Endothelial cell of umbilical vein (primary cell): ENCODE results near the gene KLK2. TPM values are rescaled to one million over a fixed set of nuclear protein-coding genes. Genes with fewer than 3 reads are reported as not detected.

Source experiments
- BruUV-seq: library from RNA; stranded (reverse); fragments of 400-500 nt; replicated peaks from 2 replicates; lab custom pipeline; 2021; lab: Mats Ljungman, UMichigan
- CTCF ChIA-PET: fragments of 300-600, 350-600 bp; sonication (Branson Sonifier 250); formaldehyde crosslinking; loops from one replicate; lab custom pipeline; 2021; ENCODE audit warnings: antibody characterized with exemption, inconsistent platforms; lab: Charles Lee
- POLR2A ChIA-PET: fragments of 300-600, 350-600 bp; sonication (Branson Sonifier 250); formaldehyde crosslinking; loops from one replicate; lab custom pipeline; 2021; ENCODE audit warnings: antibody characterized with exemption, inconsistent platforms; lab: Charles Lee
- DNase-seq: peaks from one replicate; pipeline ENCODE4 v3.0.0-alpha.2; 2011; ENCODE audit warnings: low read depth, low spot score
- FAIRE-seq: peaks from 2 replicates; lab custom pipeline; 2011; peaks lifted over from hg19 to GRCh38; lab: Jason Lieb, UNC
- H2AFZ ChIP-seq: 2 replicates; pipeline ENCODE4 v1.6.0; 2012; ENCODE audit warnings: low read depth, low read length, control low read depth, inconsistent platforms
- H3K27ac ChIP-seq: 2 replicates; pipeline ENCODE4 v1.5.1; 2011; ENCODE audit warnings: low read depth, mild to moderate bottlenecking, control low read depth, low read length, moderate library complexity; ENCODE audit not compliant: insufficient read depth
- H3K27me3 ChIP-seq, 2 experiments: 2 replicates each; pipeline versions ENCODE4 v1.6.0 to v1.6.1; 2011; ENCODE audit warnings: low read length in 2 of 2, mixed read lengths in 1 of 2; ENCODE audit not compliant: control insufficient read depth in 2 of 2, insufficient read depth in 2 of 2
- H3K36me3 ChIP-seq, 2 experiments: 2 replicates in 1 of 2; 3 replicates in 1 of 2; pipeline ENCODE4 v1.5.1; 2011; ENCODE audit warnings: low read length in 2 of 2, mild to moderate bottlenecking in 1 of 2, moderate library complexity in 1 of 2; ENCODE audit not compliant: control insufficient read depth in 2 of 2, insufficient read depth in 2 of 2; ENCODE audit errors: extremely low read depth in 1 of 2
- H3K4me1 ChIP-seq: 3 replicates; pipeline ENCODE4 v1.5.1; 2011; ENCODE audit warnings: mild to moderate bottlenecking, low read length; ENCODE audit not compliant: control insufficient read depth, insufficient read depth; ENCODE audit errors: extremely low read depth
- H3K4me2 ChIP-seq: 2 replicates; pipeline ENCODE4 v1.6.1; 2011; ENCODE audit warnings: low read length, control low read depth, mixed read lengths; ENCODE audit not compliant: insufficient read depth
- H3K4me3 ChIP-seq, 3 experiments: fragments of 200-600 bp in 1 of 3; sonication (generic), shearing (Covaris generic) in 1 of 3; replicated peaks in 1 of 3; 2 replicates each; pipeline ENCODE4 v1.5.1; 2011 to 2016; ENCODE audit warnings: control low read depth in 3 of 3, low read length in 3 of 3, mild to moderate bottlenecking in 2 of 3, inconsistent platforms in 1 of 3, low read depth in 1 of 3, moderate library complexity in 1 of 3; ENCODE audit not compliant: insufficient read depth in 1 of 3
- H3K79me2 ChIP-seq: 2 replicates; pipeline ENCODE4 v1.6.0; 2012; ENCODE audit warnings: low read length, inconsistent platforms; ENCODE audit not compliant: control insufficient read depth, insufficient read depth
- H3K9ac ChIP-seq: replicated peaks from 2 replicates; pipeline ENCODE3; 2011; ENCODE audit warnings: low read length, control low read depth; ENCODE audit not compliant: insufficient read depth; ENCODE audit errors: extremely low read depth
- H3K9me1 ChIP-seq: replicated peaks from 3 replicates; pipeline ENCODE4 v1.6.0; 2011; ENCODE audit warnings: mild to moderate bottlenecking, low read length; ENCODE audit not compliant: control insufficient read depth, insufficient read depth; ENCODE audit errors: extremely low read depth
- H3K9me3 ChIP-seq: replicated peaks from 2 replicates; pipeline ENCODE4 v1.5.1; 2012; ENCODE audit warnings: low read length, inconsistent platforms; ENCODE audit not compliant: control insufficient read depth, insufficient read depth
- H4K20me1 ChIP-seq: replicated peaks from 2 replicates; pipeline ENCODE3; 2011; ENCODE audit warnings: mild to moderate bottlenecking, low read length; ENCODE audit not compliant: control insufficient read depth, insufficient read depth; ENCODE audit errors: extremely low read depth
- CTCF ChIP-seq, 2 donors: IDR thresholded peaks; 1 replicate in 1 of 2; 2 replicates in 1 of 2; pipeline ENCODE4 v1.5.1; 2011; ENCODE audit warnings: low read length in 2 of 2, mild to moderate bottlenecking in 2 of 2, moderate library complexity in 2 of 2, control low read depth in 1 of 2, inconsistent platforms in 1 of 2, low read depth in 1 of 2; ENCODE audit not compliant: insufficient read depth in 1 of 2; ENCODE audit errors: extremely low read depth in 1 of 2
- EZH2 ChIP-seq: IDR thresholded peaks from 2 replicates; pipeline ENCODE4 v1.6.1; 2012; ENCODE audit warnings: borderline replicate concordance, low read depth, mild to moderate bottlenecking, moderate library complexity, low read length, inconsistent platforms; ENCODE audit not compliant: severe bottlenecking
- FOS ChIP-seq: IDR thresholded peaks from 2 replicates; pipeline ENCODE4 v1.6.1; 2011; ENCODE audit warnings: mild to moderate bottlenecking, low read length, moderate library complexity, borderline replicate concordance; ENCODE audit not compliant: insufficient read depth
- GATA2 ChIP-seq: IDR thresholded peaks from 2 replicates; pipeline ENCODE4 v1.7.0; 2011; ENCODE audit warnings: low read depth, mild to moderate bottlenecking, moderate library complexity, mixed read lengths, low read length; ENCODE audit not compliant: insufficient read length, insufficient read depth
- JUN ChIP-seq: IDR thresholded peaks from 2 replicates; pipeline ENCODE4 v1.6.1; 2011; ENCODE audit warnings: borderline replicate concordance, low read depth; ENCODE audit not compliant: insufficient read length, insufficient read depth
- MYC ChIP-seq: IDR thresholded peaks from one replicate; pipeline ENCODE4 v1.6.1; 2011; ENCODE audit warnings: mild to moderate bottlenecking, low read depth, low read length
- POLR2A ChIP-seq: IDR thresholded peaks from 2 replicates; pipeline ENCODE4 v1.6.1; 2012; ENCODE audit warnings: low read depth, mild to moderate bottlenecking, control low read depth, low read length
- POLR2AphosphoS5 ChIP-seq: IDR thresholded peaks from 2 replicates; pipeline ENCODE4 v1.6.1; 2012; ENCODE audit warnings: low read depth, mild to moderate bottlenecking, control low read depth, low read length, moderate library complexity; ENCODE audit not compliant: insufficient read depth
- dilution Hi-C: fragments of 300-500 bp; cut with MboI; formaldehyde crosslinking; loops from one replicate; pipeline ENCODE4 v1.15.0; 2019; ENCODE audit warnings: low sequenced_read_pairs; ENCODE audit not compliant: extremely low pct_ligation_motif_present
- intact Hi-C: fragments of 100-400 bp; cut with micrococcal nuclease; formaldehyde crosslinking; loops from one replicate; pipeline ENCODE4 v1.10.0; 2022
- polyA plus RNA-seq, 4 experiments: library from polyadenylated mRNA; depleted of rRNA in 3 of 4; stranded (reverse) in 3 of 4; unstranded in 1 of 4; fragments of >200 nt; gene quantifications; 2 replicates each; pipeline versions ENCODE4 v1.2.1 to v1.2.3, GENCODE V29; 2011 to 2012; ENCODE audit warnings: missing spikeins in 1 of 4
- total RNA-seq: library from RNA; stranded (reverse); gene quantifications from 2 replicates; pipeline ENCODE4 v1.2.3, GENCODE V29; 2021
- TF ChIP-seq, protein P1 (sequence below): IDR thresholded peaks from 2 replicates; pipeline ENCODE4 v1.6.1; 2011; ENCODE audit not compliant: insufficient read depth, insufficient read length

The KLK2 gene
- total and polyA plus RNA-seq, 2 donors (not counting 3 experiments of a cell fraction or from before 2014, with no cell fraction given), result not detected

DNA sequence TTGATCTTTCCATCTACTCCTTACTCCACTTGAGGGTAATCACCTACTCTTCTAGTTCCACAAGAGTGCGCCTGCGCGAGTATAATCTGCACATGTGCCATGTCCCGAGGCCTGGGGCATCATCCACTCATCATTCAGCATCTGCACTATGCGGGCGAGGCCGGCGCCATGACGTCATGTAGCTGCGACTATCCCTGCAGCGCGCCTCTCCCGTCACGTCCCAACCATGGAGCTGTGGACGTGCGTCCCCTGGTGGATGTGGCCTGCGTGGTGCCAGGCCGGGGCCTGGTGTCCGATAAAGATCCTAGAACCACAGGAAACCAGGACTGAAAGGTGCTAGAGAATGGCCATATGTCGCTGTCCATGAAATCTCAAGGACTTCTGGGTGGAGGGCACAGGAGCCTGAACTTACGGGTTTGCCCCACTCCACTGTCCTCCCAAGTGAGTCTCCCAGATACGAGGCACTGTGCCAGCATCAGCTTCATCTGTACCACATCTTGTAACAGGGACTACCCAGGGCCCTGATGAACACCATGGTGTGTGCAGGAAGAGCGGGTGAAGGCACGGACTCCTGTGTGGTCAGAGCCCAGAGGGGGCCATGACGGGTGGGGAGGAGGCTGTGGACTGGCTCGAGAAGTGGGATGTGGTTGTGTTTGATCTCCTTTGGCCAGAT, 2.7 kb upstream of the KLK2 start:
- BruUV-seq, result no TSS peak
- dilution Hi-C loops (no loop called here), intact Hi-C loops (no loop called here)
- Histone ChIP-seq H2AFZ (no peak overlapping the region), H3K4me3 (no peak overlapping the region), H3K9ac (no peak overlapping the region), H4K20me1 (no peaks in the 10 kb centered on the region), H3K9me1 (no peaks in the 10 kb centered on the region), H3K79me2 (no peaks in the 10 kb centered on the region), H3K36me3 (no peaks in the 10 kb centered on the region), H3K4me1 (no peaks in the 10 kb centered on the region), H3K9me3 (no peaks in the 10 kb centered on the region), H3K27me3 (no peaks in the 10 kb centered on the region), H3K27ac (no peak overlapping the region), H3K4me2 (no peak overlapping the region)
- FAIRE-seq (no peak), DNase-seq (no peak)
- ChIA-PET POLR2A (interaction anchor here (0.5 kb wide), 1 partner anchor 18 kb away, joined by 3 read pairs; no protein-coding TSS in a partner anchor), CTCF (no interaction called here)
- peak in 1 of 2 donors; percentile 12 for TF ChIP-seq CTCF (IDR thresholded peaks at IDR 0.05; ENCODE audit: extremely low read depth in 1 of 2, insufficient read depth in 1 of 2, low read depth in 1 of 2, low read length in 2 of 2)
- TF ChIP-seq POLR2AphosphoS5, result no peak

- intact Hi-C loops (no loop called here), dilution Hi-C loops (no loop called here)
- no TSS peak for BruUV-seq
- Histone ChIP-seq H3K27ac (no peak overlapping the region), H2AFZ (no peak overlapping the region), H3K27me3 (peaks cover 0 to 2% of the 10 kb centered on the region in 2 experiments), H4K20me1 (no peaks in the 10 kb centered on the region), H3K36me3 (no peaks in the 10 kb centered on the region), H3K9me3 (no peaks in the 10 kb centered on the region), H3K4me3 (no peak overlapping the region), H3K9me1 (no peaks in the 10 kb centered on the region), H3K79me2 (no peaks in the 10 kb centered on the region), H3K4me2 (no peak overlapping the region), H3K9ac (no peak overlapping the region), H3K4me1 (no peaks in the 10 kb centered on the region)
- POLR2A ChIA-PET, result no interaction called here
- FAIRE-seq, result no peak
- TF ChIP-seq, protein P1, sequence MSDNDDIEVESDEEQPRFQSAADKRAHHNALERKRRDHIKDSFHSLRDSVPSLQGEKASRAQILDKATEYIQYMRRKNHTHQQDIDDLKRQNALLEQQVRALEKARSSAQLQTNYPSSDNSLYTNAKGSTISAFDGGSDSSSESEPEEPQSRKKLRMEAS, result no peak
- no peak for TF ChIP-seq JUN
- no peak for TF ChIP-seq POLR2A
- no peak for TF ChIP-seq GATA2
- TF ChIP-seq MYC, result no peak
- TF ChIP-seq POLR2AphosphoS5, result no peak
- no peak for TF ChIP-seq EZH2
- no peak for TF ChIP-seq FOS
- no peak for TF ChIP-seq CTCF (IDR thresholded peaks at IDR 0.05; ENCODE audit: extremely low read depth in 1 of 2, insufficient read depth in 1 of 2, low read depth in 1 of 2, low read length in 2 of 2)
- no peak for DNase-seq
- CTCF ChIA-PET, result no interaction called here
Measured at GRCh38 chr19:50874211-50874610, 972 bp downstream of the KLK2 start.
